Measurements from ENCODE around the gene USB1. TPM values are rescaled to one million over a fixed set of nuclear protein-coding genes. Genes with fewer than 3 reads are reported as not detected.

USB1 gene
- total RNA-seq, 4 donors from 2014 or later: 18.8 to 42.5 (median 33.4) TPM

DNA sequence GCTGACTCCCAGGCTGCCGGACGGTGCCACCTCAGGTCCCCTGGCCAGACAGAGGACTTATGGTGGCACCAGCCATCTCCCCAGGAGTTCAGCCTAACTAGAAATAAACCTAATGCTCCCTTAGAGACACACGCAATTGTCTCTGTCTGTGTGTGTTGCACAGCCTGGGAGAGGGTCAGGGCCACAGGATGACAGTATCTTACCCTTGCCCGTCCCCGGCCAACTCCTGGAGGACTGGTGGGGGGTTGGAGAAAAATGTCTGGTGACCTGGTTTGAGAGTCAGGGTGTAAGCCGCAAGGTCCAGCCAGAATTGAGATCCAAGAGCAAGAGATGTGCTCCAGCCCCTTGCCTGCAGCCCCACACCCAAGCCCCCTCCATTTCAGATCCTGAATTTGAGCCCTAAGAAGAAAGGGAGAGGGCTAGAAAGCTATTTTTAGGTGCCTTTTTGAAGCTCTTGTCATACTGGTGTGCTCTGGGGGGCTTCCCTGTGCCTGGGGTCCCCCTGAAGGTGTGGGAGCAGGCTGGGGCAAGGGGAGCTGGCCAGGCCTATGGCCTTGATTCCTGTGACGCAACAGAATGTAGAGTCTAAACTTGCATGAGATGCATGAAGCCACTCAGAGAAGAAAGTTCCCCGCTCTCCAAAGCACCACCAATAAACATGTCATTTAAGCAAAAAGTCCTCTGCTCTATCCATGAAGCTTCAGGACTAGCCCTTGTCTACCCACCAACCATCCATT is 13.6 kb upstream of the USB1 start:
- TF ChIP-seq, protein P1, sequence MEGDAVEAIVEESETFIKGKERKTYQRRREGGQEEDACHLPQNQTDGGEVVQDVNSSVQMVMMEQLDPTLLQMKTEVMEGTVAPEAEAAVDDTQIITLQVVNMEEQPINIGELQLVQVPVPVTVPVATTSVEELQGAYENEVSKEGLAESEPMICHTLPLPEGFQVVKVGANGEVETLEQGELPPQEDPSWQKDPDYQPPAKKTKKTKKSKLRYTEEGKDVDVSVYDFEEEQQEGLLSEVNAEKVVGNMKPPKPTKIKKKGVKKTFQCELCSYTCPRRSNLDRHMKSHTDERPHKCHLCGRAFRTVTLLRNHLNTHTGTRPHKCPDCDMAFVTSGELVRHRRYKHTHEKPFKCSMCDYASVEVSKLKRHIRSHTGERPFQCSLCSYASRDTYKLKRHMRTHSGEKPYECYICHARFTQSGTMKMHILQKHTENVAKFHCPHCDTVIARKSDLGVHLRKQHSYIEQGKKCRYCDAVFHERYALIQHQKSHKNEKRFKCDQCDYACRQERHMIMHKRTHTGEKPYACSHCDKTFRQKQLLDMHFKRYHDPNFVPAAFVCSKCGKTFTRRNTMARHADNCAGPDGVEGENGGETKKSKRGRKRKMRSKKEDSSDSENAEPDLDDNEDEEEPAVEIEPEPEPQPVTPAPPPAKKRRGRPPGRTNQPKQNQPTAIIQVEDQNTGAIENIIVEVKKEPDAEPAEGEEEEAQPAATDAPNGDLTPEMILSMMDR (IDR thresholded peaks at IDR 0.05): no peak
- ATAC-seq (ENCODE audit: low FRiP score) (no peak), DNase-seq (ENCODE audit: low spot score) (no peak)

- no peak for DNase-seq (ENCODE audit: low spot score)
- TF ChIP-seq, protein P1 (IDR thresholded peaks at IDR 0.05): no peak
- ATAC-seq (ENCODE audit: low FRiP score): no peak
These were observed 12.3 kb upstream of the USB1 start for GRCh38 chr16:57988929-57989328.

DNA sequence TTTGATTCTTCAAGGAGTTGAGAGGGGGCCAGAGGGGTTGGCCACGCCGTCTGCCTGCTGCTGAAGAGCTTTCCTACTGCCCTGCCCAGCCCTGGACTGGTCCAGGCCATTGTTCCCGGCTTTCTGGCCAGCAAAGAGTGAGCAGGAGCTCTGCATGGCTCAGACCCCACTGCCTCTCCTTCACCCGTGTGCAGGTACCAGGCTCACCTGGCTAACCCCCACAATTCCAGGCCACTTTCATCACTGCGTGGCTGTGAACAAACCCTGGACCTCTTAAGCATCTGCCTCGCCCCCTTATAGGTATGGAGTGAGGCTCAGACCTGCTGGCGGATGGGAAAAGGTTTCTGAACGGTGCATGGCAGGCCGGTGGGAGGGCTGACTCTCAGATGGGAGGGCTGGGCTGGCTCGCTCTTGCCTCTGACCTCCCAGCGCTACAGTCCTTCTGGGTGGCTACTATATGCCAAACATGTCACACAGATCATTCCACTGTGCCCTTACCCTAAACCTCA is 9.6 kb upstream of the USB1 start:
- TF ChIP-seq, protein P1 (IDR thresholded peaks at IDR 0.05): no peak
- DNase-seq (ENCODE audit: low spot score): no peak
- no peak for ATAC-seq (ENCODE audit: low FRiP score)

- DNase-seq (ENCODE audit: low spot score) (no peak), ATAC-seq (ENCODE audit: low FRiP score) (no peak)
- TF ChIP-seq, protein P1 (IDR thresholded peaks at IDR 0.05): no peak
These were observed 9.1 kb upstream of the USB1 start for GRCh38 chr16:57992084-57992483.

GRCh38 chr16:57993438-57993837 is 7.8 kb upstream of the USB1 start:
- ATAC-seq (ENCODE audit: low FRiP score) (no peak), DNase-seq (ENCODE audit: low spot score) (no peak)
- TF ChIP-seq, protein P1 (IDR thresholded peaks at IDR 0.05): no peak

- TF ChIP-seq, protein P1 (IDR thresholded peaks at IDR 0.05): no peak
- ATAC-seq (ENCODE audit: low FRiP score) (no peak), DNase-seq (ENCODE audit: low spot score) (no peak)
These were observed 7.3 kb upstream of the USB1 start for GRCh38 chr16:57993897-57994296.

- DNase-seq (ENCODE audit: low spot score) (no peak), ATAC-seq (ENCODE audit: low FRiP score) (no peak)
- TF ChIP-seq, protein P1 (IDR thresholded peaks at IDR 0.05): no peak
These were observed 6.8 kb upstream of the USB1 start for GRCh38 chr16:57994361-57994760.

Data from omental fat pad (tissue), 4 donors.